NB4 (cell line): ENCODE measurements around the gene PAX8.

Source experiments
- CTCF ChIP-seq: IDR thresholded peaks from one replicate; pipeline ENCODE4 v1.5.1; 2012; ENCODE audit warnings: low read depth, low read length
- MAX ChIP-seq: IDR thresholded peaks from 2 replicates; pipeline ENCODE4 v1.6.1; 2011; ENCODE audit warnings: low read depth, low read length
- POLR2A ChIP-seq: IDR thresholded peaks from 2 replicates; pipeline ENCODE4 v1.6.1; 2011; ENCODE audit warnings: mild to moderate bottlenecking; ENCODE audit not compliant: insufficient read length; ENCODE audit errors: extremely low read depth

GRCh38 chr2:113305146-113305545 lies 26.4 kb upstream of the PAX8 start:
- no peak for TF ChIP-seq POLR2A
- no peak for TF ChIP-seq CTCF
- no peak for TF ChIP-seq MAX
